D721Med (cell line): ENCODE data around the gene CDK14.

Experiments
- DNase-seq: peaks from one replicate; pipeline ENCODE4 v3.0.0; 2011; ENCODE audit warnings: low spot score; ENCODE audit not compliant: insufficient read length
- FAIRE-seq: peaks from 2 replicates; lab custom pipeline; 2011; peaks lifted over from hg19 to GRCh38; lab: Jason Lieb, UNC
- CTCF ChIP-seq: IDR thresholded peaks from 2 replicates; pipeline ENCODE4 v1.5.1; 2012; ENCODE audit warnings: mild to moderate bottlenecking, control low read depth; ENCODE audit not compliant: insufficient read depth; ENCODE audit errors: missing control alignments

Gene CDK14

GRCh38 chr7:90859521-90859920, 263.4 kb downstream of the CDK14 start:
- FAIRE-seq (no peak), DNase-seq (no peak)
- no peak for TF ChIP-seq CTCF

- TF ChIP-seq CTCF, result no peak
- DNase-seq, result no peak
- no peak for FAIRE-seq
Observed at GRCh38 chr7:90864088-90864487, 268.0 kb downstream of the CDK14 start.

- DNase-seq (no peak), FAIRE-seq (no peak)
- no peak for TF ChIP-seq CTCF
Observed at GRCh38 chr7:90869335-90869734, 273.2 kb downstream of the CDK14 start.

GRCh38 chr7:90876701-90877100, 280.6 kb downstream of the CDK14 start:
- DNase-seq, result no peak
- TF ChIP-seq CTCF, result no peak
- peak; percentile 38 for FAIRE-seq

- DNase-seq, result no peak
- no peak for FAIRE-seq
- TF ChIP-seq CTCF, result no peak
Observed at GRCh38 chr7:90877201-90877600, 281.1 kb downstream of the CDK14 start.

- no peak for DNase-seq
- no peak for TF ChIP-seq CTCF
- peak; percentile 92 for FAIRE-seq
Observed at GRCh38 chr7:90879924-90880323, 283.8 kb downstream of the CDK14 start.

- TF ChIP-seq CTCF, result no peak
- DNase-seq, result no peak
- no peak for FAIRE-seq
Observed at GRCh38 chr7:90886416-90886815, 290.3 kb downstream of the CDK14 start.
